LNCaP clone FGC (cell line): Measurements from ENCODE around the gene RTN4IP1.

ENCODE experiments used
- DNase-seq: peaks from one replicate; pipeline ENCODE4 v3.0.0-alpha.2; 2011; ENCODE audit warnings: low read depth
- H3K4me3 ChIP-seq: 2 replicates; pipeline ENCODE4 v1.5.1; 2011; ENCODE audit warnings: mild to moderate bottlenecking, low read depth, low read length, control low read depth
- CTCF ChIP-seq: IDR thresholded peaks from 2 replicates; pipeline ENCODE4 v1.5.1; 2012; ENCODE audit warnings: mild to moderate bottlenecking; ENCODE audit not compliant: control insufficient read depth, insufficient read depth; ENCODE audit errors: extremely low read depth

RTN4IP1 gene

DNA sequence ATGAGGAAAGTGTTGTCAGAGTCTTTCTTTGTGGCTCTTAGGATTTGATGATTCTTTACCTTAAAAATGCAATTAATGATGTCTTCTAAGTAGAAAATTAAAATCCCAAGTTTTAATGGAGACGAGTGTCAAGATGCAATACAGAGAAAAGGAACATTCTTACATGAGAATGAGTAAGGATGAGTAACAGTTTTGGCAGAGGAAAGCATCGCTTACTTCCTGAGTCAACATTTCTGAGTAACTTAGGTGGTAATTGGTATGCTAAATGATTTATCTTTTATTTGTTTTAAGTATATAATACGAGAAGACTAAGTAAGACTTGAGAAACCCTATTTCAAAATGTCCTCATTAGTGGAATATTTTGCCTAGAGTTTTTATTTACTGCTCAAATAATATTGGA, 101.3 kb downstream of the RTN4IP1 start:
- no peak for TF ChIP-seq CTCF
- H3K4me3 ChIP-seq = no peak overlapping the region
- no peak for DNase-seq

GRCh38 chr6:106527117-106527516, 102.2 kb downstream of the RTN4IP1 start:
- no peak for DNase-seq
- H3K4me3 ChIP-seq = no peak overlapping the region
- TF ChIP-seq CTCF = no peak

DNA sequence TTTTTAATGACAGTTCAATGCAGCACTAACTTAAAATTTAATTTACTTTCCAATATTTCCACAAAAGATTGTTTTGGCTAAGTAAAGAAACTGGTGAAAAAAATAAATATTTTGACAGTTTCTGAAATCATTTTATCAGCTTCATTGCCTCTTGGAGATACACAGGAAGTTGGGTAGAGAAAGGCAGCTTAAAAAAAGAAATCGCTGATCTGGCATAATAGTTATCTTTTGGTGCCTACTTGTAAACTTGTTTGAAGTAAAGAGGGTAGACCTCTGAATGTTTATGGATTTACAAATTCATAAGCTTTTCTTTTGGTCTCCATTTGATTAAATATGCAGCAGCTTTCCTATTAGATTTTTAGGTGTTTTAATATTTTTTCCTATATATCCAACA, 103.4 kb downstream of the RTN4IP1 start:
- H3K4me3 ChIP-seq = no peak overlapping the region
- TF ChIP-seq CTCF = no peak
- DNase-seq = no peak

GRCh38 chr6:106525107-106525881, 104.0 kb downstream of the RTN4IP1 start:
- DNase-seq = no peak
- no peak for TF ChIP-seq CTCF
- peak overlapping the region; percentile 47 for H3K4me3 ChIP-seq

- no peak overlapping the region for H3K4me3 ChIP-seq
- DNase-seq = no peak
- no peak for TF ChIP-seq CTCF
Measured at GRCh38 chr6:106522562-106523250, 106.6 kb downstream of the RTN4IP1 start.
